Fibroblast of pulmonary artery (primary cell): ENCODE data around the gene HTATIP2.

Experiments used
- DNase-seq: peaks from one replicate; pipeline ENCODE4 v3.0.0-alpha.2; 2010; ENCODE audit warnings: low read depth
- H3K4me3 ChIP-seq: replicated peaks from 2 replicates; pipeline ENCODE4 v1.5.1; 2011; ENCODE audit warnings: low read depth, mild to moderate bottlenecking, control low read depth, low read length, moderate library complexity
- TF ChIP-seq, protein P1 (sequence below): IDR thresholded peaks from 2 replicates; pipeline ENCODE4 v1.5.1; 2011; ENCODE audit warnings: mild to moderate bottlenecking, control low read depth, low read length, inconsistent platforms; ENCODE audit errors: missing control alignments

HTATIP2 gene

DNA sequence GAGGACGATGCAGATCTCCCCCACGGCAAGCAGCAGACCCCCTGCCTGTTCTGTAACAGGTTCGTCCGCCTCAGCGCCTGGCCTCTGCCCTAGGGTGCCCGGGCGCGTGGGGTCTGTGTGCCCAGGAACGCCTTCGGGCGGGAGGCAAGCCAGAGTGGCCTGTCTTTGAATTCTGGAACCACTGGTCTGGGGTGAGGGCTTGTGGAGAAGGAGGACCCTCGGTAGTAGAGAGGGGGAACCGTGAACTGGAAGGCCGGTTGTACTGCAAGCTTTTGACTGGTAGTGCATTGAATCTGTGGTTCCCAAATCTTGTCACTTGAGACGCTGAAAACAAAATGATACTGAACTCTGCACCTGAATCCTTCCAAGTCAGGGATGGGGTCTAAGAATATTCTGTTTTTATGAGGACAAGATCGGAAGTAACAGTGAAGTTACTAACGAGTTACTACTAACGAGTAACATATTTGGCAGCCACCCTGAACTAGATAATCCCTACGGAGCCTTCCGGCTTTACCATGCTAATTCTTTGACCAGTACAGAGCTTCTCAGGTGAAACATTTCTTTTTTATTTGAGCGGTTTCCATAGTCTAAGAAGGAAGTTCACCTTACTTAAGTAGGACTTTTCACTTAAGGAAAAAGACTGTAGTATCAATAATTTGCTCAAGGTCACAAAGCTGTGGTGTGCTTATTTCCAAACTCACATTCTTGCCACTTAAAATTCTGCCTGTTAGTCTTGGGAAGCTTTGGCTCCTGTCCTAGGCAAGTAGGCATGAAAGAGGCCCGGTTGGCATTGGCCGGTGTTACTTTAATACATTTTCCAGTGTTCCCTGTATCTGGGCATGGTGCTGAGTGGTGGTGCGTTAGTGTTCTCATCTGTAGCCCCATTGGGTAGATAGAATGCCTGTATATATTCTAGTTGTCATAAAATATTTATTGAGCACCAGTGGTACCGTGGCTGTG lies 24.9 kb downstream of the HTATIP2 start:
- peak overlapping the region; percentile 77 for H3K4me3 ChIP-seq
- peak; percentile 5 for DNase-seq
- TF ChIP-seq, protein P1, sequence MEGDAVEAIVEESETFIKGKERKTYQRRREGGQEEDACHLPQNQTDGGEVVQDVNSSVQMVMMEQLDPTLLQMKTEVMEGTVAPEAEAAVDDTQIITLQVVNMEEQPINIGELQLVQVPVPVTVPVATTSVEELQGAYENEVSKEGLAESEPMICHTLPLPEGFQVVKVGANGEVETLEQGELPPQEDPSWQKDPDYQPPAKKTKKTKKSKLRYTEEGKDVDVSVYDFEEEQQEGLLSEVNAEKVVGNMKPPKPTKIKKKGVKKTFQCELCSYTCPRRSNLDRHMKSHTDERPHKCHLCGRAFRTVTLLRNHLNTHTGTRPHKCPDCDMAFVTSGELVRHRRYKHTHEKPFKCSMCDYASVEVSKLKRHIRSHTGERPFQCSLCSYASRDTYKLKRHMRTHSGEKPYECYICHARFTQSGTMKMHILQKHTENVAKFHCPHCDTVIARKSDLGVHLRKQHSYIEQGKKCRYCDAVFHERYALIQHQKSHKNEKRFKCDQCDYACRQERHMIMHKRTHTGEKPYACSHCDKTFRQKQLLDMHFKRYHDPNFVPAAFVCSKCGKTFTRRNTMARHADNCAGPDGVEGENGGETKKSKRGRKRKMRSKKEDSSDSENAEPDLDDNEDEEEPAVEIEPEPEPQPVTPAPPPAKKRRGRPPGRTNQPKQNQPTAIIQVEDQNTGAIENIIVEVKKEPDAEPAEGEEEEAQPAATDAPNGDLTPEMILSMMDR = no peak

DNA sequence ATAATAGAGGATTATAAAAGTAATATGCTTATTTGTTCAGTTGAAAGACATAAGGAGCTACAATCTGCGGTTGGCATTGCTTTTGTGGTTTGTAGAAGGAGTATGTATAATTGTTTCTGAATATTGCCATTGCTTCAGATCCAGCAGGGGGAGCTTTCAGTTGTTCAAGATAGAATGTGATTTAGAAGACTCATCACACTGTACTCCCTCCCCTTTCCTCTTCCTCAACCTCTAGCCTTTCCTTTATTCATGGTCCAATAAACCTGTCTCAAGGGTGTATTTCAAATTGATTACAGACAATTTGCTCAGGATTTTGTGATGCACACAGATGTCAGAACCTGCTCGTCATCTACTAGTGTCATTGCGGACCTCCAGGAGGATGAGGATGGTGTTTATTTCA lies 33.8 kb downstream of the HTATIP2 start:
- DNase-seq = peak; percentile 77
- TF ChIP-seq, protein P1 = peak; percentile 76
- H3K4me3 ChIP-seq = no peak overlapping the region

DNA sequence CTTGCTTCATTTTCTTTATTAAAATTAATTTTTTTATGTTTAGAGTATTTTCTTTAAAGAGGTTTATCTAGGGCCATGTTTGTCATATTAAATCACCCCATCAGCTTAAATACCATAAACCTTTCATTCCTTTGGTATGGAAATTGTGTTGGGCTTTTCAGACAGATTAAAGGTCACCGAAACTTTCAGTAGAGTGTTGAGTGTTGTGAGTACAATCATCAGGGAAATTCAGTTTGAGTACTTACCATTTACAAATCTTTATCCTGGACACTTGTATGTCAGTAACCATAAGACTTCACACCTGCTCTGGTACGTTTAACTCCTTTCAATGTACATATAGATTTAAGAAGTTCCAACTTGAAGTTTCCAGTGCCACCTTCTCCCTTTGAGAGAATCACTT lies 36.0 kb downstream of the HTATIP2 start:
- H3K4me3 ChIP-seq = no peak overlapping the region
- no peak for DNase-seq
- TF ChIP-seq, protein P1 = no peak

DNA sequence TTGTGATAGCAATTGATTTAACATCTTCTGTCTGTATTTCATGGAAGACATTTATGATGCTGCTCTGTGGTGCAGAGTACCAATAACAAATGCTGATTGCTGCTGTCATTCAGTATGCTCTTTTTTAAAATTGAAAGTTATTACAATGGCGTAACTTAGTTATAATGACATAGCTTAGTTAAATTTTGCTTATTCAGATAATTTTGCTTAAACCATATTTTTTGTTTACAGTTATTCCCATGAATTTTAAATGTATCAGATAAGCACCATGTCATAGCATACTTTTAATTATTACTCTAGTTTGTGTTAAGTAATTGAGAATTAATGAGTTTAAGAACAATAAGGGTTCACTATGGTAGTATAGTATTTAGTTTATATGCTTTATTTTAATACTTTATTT lies 39.5 kb downstream of the HTATIP2 start:
- TF ChIP-seq, protein P1 = no peak
- H3K4me3 ChIP-seq = no peak overlapping the region
- DNase-seq = no peak

DNA sequence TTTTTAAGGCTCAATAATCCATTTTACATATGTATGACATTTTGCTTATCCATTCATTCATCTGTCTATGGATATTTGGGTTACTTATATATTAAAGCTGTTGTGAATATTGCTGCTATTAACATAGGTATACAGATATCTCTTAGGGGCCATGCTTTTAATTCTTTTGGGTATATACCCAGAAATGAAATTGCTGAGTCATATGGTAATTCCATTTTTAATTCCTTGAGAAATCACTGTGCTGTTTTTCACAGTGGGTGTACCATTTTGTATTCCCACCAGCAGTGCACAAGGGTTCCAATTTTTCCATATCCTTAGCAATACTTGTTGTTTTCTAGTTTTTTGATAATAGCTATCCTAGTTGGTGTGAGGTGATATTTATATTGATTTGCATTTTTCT lies 43.0 kb downstream of the HTATIP2 start:
- DNase-seq = no peak
- H3K4me3 ChIP-seq = no peak overlapping the region
- TF ChIP-seq, protein P1 = no peak

DNA sequence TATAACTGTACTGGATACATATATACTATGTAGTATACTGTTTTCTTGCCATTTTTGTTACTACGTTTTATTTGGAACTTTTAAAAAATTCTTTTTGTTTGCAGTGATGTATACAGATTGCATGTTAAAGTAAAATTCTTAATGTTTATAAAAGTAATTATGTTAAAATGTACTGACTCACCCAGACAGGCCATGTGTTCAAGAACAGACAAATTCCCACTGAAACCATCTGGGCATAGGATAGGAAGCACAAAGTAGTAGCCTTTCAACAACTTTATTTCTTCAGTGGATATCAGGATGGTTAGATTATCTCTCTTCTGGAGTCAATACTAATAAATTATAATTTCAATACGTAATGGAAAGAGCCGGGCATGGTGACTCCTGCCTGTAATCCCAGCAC lies 43.8 kb downstream of the HTATIP2 start:
- TF ChIP-seq, protein P1 = no peak

More for the DNA sequence above, 43.8 kb downstream of the HTATIP2 start:
- DNase-seq = no peak
- H3K4me3 ChIP-seq = no peak overlapping the region
